Measurements from ENCODE around the gene TRAF2. TPM values are rescaled to one million over a fixed set of nuclear protein-coding genes. Genes with fewer than 3 reads are reported as not detected.

TRAF2 gene
- total RNA-seq, 4 donors from 2014 or later = 2.9 to 7.7 (median 6.1) TPM

GRCh38 chr9:136949817-136950655 lies 63.7 kb downstream of the TRAF2 start:
- TF ChIP-seq, protein P1, sequence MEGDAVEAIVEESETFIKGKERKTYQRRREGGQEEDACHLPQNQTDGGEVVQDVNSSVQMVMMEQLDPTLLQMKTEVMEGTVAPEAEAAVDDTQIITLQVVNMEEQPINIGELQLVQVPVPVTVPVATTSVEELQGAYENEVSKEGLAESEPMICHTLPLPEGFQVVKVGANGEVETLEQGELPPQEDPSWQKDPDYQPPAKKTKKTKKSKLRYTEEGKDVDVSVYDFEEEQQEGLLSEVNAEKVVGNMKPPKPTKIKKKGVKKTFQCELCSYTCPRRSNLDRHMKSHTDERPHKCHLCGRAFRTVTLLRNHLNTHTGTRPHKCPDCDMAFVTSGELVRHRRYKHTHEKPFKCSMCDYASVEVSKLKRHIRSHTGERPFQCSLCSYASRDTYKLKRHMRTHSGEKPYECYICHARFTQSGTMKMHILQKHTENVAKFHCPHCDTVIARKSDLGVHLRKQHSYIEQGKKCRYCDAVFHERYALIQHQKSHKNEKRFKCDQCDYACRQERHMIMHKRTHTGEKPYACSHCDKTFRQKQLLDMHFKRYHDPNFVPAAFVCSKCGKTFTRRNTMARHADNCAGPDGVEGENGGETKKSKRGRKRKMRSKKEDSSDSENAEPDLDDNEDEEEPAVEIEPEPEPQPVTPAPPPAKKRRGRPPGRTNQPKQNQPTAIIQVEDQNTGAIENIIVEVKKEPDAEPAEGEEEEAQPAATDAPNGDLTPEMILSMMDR (IDR thresholded peaks at IDR 0.05; ENCODE audit: low read depth) = no peak

DNA sequence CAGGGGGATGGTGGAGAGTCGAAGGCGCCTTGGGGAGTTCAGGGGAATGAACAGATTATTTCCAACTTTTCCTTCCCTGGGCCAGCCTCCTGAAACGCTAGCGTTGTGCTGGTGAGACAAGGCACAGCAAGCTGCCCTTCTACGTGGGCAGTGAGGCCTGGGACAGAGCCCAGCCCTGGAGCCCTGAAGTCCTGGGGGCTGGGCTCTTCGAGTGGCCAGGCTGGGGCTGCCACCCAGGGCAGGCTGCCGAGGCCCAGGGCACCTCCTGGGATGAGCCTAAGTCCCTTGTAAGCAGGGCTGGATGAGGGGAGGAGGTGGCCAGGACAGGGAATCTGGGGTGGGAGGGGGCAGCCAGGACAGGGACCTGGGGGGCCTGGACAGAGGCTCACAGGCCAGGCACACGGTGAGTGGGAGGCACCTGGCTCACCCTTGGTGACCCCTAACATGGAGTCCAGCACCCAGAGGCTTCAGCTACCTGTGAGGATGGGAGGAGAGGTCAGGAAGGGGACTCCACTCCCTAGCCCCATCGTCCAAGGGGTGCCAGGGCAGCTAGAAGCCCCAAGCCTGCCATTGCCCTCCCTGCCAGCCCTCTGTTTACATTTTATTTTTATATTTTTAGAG lies 64.5 kb downstream of the TRAF2 start:
- TF ChIP-seq, protein P1 (IDR thresholded peaks at IDR 0.05; ENCODE audit: low read depth) = no peak

GRCh38 chr9:136951541-136952320 lies 65.4 kb downstream of the TRAF2 start, which contains the start of gene LCN12:
TSS of gene LCN12 (plus strand) at chr9:136952273. CDS start at chr9:136952328, 55 bp downstream.
- TF ChIP-seq, protein P1 (IDR thresholded peaks at IDR 0.05; ENCODE audit: low read depth) = no peak

- TF ChIP-seq, protein P1 (IDR thresholded peaks at IDR 0.05; ENCODE audit: low read depth) = no peak
These were observed 66.1 kb downstream of the TRAF2 start for GRCh38 chr9:136952321-136952850.

DNA sequence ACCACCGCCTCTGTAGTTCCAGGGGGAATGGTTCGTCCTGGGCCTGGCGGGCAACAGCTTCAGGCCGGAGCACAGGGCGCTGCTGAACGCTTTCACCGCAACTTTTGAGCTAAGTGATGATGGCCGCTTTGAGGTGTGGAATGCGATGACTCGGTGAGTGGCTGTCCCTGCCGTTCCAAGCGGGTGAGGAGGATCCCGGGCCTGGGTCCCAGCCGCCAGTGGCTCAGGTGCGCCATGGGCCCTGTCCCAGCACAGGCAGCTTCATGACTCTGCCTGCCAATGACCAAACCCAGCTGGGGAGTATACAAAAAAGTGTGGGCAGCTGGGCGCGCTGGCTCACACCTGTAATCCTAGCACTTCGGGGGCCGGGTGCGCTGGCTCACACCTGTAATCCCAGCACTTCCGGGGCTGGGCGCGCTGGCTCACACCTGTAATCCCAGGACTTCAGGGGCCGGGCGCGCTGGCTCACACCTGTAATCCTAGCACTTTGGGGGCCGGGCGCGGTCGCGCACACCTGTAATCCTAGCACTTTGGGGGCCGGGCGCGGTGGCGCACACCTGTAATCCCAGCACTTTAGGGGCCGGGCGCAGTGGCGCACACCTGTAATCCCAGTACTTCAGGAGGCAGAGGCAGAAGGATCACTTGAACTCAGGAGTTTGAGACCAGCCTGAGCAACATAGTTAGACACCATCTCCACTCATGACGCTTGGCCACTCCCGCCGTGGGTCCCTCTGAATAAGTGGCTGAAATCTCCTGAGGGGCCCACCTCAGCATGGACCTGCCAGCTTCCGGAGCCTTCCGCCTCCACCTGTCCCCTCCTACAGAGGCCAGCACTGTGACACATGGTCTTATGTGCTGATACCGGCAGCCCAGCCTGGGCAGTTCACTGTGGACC lies 66.8 kb downstream of the TRAF2 start:
- TF ChIP-seq, protein P1 (IDR thresholded peaks at IDR 0.05; ENCODE audit: low read depth) = no peak

DNA sequence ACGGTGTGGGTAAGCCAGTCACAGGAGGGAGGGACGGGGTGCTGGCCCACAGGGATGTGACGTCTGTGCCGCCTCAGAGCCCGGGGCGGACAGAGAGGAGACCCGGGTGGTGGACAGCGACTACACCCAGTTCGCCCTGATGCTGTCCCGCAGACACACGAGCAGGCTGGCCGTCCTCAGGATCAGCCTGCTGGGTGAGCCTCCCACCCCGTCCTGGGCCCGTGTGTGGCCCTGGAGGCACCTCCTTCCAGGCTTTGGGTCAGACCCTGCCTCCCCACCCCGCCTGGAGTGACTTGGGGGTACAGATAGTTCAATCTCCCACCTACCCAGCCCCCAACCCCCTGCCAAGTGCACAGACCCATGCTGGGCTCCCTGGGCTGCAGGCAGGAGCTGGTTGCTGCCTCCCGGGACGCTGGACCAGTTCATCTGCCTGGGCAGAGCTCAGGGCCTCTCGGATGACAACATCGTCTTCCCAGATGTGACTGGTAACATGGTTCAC lies 67.5 kb downstream of the TRAF2 start:
- TF ChIP-seq, protein P1 (IDR thresholded peaks at IDR 0.05; ENCODE audit: low read depth) = no peak
